ENCODE data around the gene VRK2.
"Not testable (repeated sequence)": the region's sequence is repeated elsewhere in the genome, so short reads cannot be mapped to it uniquely, and the experiment has no call there.

Gene VRK2

DNA sequence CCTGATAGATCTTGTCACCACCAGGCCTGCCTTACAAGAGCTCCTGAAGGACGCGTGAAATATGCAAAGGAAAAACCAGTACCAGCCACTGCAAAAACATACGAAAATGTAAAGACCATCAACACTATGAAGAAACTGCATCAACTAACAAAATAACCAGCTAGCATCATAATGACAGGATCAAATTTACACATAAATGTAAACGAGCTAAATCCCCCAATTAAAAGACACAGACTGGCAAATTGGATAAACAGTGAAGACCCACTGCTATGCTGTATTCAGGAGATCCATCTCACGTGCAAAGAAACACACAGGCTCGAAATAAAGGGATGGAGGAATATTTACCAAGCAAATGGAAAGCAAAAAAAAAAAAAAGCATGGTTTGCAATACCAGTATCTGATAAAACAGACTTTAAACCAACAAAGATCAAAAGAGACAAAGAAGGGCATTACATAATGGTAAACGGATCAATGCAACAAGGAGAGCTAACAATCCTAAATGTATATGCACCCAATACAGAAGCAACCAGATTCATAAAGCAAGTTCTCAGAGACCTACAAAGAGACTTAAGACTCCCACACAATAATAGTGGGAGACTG is 123.8 kb downstream of the VRK2 start:
- DNase-seq, result not testable (repeated sequence)

DNA sequence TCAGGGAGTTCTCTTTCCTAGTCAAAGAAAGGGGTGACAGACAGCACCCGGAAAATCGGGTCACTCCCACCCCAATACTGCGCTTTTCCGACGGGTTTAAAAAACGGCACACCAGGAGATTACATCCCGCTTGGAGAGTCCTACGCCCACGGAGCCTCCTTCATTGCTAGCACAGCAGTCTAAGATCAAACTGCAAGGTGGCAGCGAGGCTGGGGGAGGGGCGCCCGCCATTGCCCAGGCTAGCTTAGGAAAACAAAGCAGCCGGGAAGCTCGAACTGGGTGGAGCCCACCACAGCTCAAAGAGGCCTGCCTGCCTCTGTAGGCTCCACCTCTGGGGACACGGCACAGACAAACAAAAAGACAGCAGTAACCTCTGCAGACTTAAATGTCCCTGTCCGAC is 125.2 kb downstream of the VRK2 start:
- not testable (repeated sequence) for DNase-seq

DNA sequence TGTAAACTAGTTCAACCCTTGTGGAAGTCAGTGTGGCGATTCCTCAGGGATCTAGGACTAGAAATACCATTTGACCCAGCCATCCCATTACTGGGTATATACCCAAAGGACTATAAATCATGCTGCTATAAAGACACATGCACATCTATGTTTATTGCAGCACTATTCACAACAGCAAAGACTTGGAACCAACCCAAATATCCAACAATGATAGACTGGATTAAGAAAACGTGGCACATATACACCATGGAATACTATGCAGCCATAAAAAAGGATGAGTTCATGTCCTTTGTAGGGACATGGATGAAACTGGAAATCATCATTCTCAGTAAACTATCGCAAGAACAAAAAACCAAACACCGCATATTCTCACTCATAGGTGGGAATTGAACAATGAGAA is 130.6 kb downstream of the VRK2 start:
- DNase-seq, result not testable (repeated sequence)

DNA sequence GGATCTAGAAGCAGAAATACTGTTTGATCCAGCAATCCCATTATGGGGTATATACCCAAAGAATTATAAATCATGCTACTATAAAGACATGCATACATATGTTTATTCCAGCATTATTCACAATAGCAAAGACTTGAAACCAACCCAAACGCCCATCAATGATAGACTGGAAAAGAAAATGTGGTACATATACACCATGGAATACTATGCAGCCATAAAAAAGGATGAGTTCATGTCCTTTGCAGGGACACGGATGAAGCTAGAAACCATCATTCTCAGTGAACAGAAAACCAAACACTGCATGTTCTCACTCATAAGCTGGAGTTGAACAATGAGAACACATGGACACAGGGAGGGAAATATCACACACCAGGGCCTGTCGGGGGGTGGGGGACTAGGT is 133.6 kb downstream of the VRK2 start:
- not testable (repeated sequence) for DNase-seq

DNA sequence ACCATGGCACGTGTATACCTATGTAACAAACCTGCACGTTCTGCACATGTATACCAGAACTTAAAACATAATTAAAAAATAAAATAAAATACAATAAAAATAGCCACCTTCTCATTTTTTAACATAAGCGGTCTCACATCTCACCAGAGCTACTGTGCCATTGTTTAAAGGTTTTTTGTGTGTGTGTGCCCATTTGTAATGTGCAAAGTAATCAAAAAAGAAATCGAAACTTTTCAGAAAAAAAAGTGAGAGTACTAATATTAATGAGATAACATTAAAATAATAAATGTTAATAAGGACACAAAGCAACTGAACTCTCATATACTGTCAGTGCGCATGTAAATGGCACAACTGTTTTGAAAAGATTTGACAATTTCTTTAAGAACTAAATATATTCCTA is 134.0 kb downstream of the VRK2 start:
- DNase-seq, result no peak

DNA sequence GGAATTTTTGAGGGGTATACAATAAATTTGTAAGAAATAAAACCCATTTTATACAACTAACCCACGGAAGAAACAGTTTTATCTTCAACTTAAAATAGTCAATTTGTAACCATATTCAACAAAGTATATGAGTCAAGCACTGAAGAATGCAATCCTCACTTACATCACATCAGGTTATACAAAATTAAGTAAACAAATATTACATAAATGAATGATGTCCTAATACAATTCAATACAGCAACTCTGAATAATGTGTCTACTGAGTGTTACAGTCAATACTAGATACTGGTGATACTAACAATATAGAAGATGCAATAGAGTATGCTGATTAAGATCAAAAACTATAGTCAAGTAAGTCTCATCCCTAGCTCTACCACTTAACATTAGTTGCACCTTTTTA is 135.9 kb downstream of the VRK2 start:
- no peak for DNase-seq

DNA sequence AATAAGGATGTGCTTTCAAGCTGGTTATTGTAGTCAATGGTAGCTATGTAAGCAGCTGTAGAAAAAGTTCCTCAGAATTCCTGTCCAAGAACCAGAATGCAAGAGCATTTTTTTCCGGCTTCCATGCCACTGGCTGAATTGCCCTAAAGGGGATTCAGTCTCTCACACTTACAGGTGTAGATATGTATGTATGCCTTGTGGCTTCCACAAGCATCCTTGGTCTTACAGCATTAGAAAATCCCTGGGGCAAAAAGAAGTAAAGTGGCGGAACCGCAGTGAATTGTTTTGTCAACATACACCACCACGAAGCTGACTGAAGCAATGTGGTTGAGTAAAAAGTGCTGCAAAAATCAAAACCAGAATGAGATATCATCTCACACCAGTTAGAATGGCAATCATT is 139.9 kb downstream of the VRK2 start:
- DNase-seq, result no peak

DNA sequence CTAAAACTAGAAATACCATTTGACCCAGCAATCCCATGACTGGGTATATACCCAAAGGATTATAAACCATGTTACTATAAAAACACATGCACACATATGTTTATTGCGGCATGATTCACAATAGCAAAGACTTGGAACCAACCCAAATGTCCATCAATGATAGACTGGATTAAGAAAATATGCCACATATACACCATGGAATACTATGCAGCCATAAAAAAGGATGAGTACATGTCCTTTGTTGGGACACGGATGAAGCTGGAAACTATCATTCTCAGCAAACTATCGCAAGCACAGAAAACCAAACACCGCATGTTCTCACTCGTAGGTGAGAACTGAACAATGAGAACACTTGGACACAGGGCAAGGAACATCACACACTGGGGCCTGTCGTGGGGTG is 140.4 kb downstream of the VRK2 start:
- not testable (repeated sequence) for DNase-seq

DNA sequence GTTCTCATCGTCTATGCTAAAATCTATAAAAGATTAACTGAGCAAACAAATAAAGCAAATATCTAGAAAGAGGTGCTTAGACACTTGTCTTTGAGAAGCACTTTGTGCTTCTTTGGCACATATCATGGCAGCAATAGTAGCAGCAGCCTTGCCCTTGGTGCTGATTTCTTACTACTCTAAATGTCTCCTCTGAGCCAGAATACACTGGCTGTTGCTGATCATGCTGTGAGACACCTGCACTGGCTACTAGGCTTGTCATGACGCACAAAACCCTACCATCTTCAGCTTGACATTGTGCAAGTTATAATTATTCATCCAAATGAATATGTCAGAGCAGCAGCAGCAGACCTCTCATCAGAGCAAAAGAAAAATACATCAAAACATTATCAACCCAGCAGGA is 147.9 kb downstream of the VRK2 start:
- no peak for DNase-seq

DNA sequence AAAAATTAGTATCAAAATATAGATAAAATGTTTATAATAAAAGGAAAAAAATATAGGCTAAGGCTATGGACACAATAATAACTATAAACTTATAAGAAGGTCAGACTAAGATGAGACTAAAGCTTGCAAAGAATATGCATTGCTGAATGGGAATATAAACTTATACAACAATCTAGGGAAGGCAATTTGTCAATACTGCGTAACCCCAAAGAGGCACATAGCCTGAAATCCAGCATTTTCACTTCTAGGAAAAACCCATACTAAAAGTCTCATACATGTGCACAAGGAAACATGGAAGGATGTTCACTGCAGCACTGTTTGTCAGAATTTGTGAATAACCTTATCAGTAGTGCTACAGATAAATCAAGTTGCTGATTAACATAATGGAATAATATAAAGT is 149.1 kb downstream of the VRK2 start:
- no peak for DNase-seq

DNA sequence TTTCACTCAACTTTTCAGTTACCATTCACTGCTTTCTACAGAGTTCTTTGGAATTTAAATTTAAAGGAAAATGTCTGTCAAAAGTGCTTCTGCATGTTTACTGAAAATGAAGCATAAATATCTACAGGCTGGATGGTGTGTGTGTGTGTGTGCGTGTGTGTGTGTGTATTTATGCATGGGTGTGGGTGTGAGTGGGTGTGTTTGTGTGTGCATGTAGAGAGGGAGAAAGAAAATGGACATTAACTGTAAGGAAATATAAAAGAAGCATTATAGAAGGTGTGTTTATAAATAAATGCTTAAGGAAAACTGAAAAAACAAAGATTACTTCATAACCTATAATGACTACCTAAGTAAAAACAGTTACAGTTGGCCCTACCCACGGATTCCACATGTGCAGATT is 151.3 kb downstream of the VRK2 start:
- no peak for DNase-seq

DNA sequence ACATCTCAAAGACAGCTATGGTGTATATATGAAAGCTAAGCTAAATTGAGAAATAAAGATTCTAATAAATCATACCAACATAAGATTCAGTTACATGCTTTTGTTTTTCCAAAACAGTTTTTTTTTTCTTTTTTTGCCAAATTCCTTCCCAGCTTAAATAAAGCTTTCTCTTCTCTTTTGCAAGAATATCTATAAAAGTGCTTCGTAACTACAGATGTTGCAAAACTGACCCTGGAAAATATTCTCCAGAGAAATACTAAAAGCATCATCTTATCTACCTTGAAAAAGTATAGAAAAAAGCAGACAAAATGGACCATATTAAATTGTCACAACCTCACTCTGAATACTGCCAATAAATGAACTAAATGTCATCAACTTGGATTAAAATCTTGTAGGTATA is 155.8 kb downstream of the VRK2 start:
- no peak for DNase-seq

DNA sequence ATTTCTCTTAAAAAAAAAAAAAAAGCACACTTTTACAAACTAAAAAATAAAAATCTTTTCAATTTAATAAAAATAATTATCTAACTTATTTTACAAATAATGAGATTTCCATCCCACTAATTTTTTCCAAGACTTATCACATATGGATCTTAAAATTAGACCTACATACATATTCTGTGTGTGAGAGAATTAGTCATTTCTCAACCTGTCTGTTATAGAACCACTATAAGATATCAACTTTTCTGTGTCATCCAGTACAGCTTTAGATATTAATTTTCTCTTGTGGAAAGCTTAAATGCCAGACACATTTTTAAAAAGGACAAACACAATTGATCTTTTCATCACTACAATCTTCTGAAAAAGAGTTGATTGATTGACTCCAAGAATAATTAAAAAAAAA is 156.4 kb downstream of the VRK2 start:
- DNase-seq, result no peak

DNA sequence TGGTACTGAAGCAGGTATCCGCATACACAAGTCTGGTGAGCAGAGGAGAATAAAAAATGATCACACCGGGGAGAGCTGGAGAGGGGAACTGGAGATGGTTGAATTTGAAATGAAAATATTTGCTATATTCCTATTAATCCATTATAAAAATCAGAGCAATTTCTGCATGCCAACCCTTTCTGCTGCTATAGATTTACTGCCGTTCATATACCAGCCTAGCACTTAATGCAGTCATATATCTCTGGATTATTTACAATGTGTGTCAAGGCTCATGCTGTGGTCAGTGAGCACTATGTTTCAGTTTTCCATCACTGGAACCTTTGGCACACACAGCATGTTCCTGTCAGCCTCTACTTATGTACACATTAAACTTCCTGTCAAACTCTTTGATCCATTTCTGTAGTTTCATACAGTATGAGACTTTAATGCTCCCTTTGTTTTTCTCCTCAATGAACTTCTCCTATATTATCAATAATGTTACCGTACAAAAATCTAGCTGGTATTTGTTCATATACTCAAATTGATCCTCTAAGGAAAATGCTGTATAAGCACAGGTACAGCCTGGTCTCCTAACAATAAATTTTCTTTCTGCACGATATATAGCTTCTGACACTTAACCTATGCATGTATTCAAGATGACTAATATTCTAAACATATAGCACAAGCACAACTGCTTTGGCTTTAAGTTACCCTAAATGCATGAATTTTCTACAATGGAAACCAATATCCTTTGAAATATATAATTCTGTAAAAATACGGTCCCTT is 157.8 kb downstream of the VRK2 start:
- no peak for DNase-seq

DNA sequence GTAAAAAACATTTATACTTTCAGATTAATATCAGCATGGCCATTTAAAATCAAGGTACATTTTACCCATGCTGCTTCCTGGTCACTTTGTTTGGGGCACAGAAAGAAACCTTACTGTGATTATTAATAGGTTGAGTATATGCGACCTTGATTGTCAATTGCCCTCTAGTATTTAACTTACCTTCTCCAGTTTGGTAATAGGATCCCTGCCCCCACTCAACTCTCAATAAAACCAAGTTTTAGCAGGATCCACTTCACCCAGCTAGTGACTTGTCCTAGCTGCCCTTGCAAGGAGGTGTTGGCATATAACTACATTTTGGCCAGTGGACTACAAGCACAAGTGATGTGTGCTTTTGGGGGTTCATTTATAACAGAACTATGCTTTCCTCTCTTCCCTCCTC is 160.2 kb downstream of the VRK2 start:
- no peak for DNase-seq

DNA sequence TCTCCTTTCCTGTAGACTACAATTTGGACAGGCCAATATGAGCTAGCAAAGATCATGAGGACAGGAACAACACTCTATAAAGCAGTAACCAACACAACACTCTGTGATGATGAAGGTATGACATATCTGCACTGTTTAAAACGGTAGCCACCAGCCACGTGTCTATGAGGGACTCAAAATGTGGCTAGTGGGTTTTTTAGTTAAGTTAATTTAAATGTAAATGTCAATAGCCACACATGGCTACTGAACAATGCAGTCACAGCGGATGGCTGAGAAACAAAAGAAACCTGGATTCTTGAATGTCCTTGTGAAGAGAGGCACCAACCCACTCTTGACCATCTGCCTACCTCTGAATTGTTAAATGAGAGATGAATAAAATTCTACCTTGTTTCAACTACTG is 160.6 kb downstream of the VRK2 start:
- no peak for DNase-seq
